OCI-LY1 (cell line): ENCODE measurements around the gene SERPIND1.
"Not testable (repeated sequence)": the region's sequence is repeated elsewhere in the genome, so short reads cannot be mapped to it uniquely, and the experiment has no call there.

Experiments used
- EZH2 ChIP-seq: fragments of 200-600 bp; sonication (generic), shearing (Covaris generic); IDR thresholded peaks from 2 replicates; pipeline ENCODE4 v1.8.0; 2017; ENCODE audit warnings: borderline replicate concordance, mixed run types, mild to moderate bottlenecking, antibody characterized with exemption, low read length, moderate library complexity, mixed read lengths
- TF ChIP-seq, protein P1 (sequence below): fragments of 200-600 bp; sonication (generic), shearing (Covaris generic); IDR thresholded peaks from 2 replicates; pipeline ENCODE4 v1.5.1; 2017; ENCODE audit warnings: mild to moderate bottlenecking, antibody characterized with exemption, low read length, moderate library complexity, mixed read lengths

DNA sequence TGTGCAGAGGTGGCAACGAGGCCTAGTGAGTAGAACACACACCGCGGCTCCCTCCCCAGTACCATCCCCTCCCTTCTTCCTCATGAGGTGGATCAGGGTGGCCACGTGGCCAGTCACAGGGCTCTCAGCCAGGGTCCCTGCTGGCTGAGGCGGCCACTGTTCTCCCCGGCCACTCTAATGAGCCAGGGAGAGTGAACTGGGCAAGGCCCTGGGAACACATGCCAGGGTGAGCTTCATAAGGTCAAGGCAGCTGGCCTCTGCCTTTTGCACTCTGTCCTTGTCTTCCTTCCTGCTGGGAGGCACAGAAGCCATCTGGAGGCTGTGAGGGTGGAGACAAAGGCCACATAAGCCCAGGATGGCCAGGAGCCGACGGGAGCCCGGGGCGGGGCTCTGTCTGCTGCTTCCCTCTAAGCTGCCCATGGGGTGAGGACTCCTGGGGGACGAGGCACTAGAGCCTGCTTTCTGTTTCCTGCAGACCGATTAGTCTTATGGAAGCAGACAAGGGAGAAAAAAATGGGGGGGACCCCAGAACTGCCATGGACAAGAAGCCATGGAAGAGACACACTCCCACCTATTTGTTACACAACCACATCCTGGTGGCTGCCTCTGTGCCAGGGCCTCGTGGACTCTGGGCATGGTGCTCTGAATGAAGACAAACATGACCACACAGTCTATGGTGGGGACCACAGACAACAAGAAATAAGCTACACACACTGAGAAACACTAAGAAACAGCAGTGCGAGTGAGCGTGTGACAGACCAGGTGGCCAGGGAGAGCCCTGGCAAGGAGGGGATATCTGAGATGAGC lies 38.4 kb upstream of the SERPIND1 start:
- TF ChIP-seq, protein P1, sequence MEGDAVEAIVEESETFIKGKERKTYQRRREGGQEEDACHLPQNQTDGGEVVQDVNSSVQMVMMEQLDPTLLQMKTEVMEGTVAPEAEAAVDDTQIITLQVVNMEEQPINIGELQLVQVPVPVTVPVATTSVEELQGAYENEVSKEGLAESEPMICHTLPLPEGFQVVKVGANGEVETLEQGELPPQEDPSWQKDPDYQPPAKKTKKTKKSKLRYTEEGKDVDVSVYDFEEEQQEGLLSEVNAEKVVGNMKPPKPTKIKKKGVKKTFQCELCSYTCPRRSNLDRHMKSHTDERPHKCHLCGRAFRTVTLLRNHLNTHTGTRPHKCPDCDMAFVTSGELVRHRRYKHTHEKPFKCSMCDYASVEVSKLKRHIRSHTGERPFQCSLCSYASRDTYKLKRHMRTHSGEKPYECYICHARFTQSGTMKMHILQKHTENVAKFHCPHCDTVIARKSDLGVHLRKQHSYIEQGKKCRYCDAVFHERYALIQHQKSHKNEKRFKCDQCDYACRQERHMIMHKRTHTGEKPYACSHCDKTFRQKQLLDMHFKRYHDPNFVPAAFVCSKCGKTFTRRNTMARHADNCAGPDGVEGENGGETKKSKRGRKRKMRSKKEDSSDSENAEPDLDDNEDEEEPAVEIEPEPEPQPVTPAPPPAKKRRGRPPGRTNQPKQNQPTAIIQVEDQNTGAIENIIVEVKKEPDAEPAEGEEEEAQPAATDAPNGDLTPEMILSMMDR: not testable (repeated sequence)
- TF ChIP-seq EZH2: not testable (repeated sequence)
